Lower lobe of right lung (tissue), 2 donors: ENCODE measurements around the gene CD8B. TPM values are rescaled to one million over a fixed set of nuclear protein-coding genes. Genes with fewer than 3 reads are reported as not detected.
A peak's percentile ranks its signal among the peaks of the same experiment; 100 is the strongest.

ENCODE experiments used
- ATAC-seq, 2 donors: fragments of 200-7000 bp; cut with Tn5 transposase; one replicate each; pipeline ENCODE4 v1.9.1; 2020 to 2022; ENCODE audit warnings: mild to moderate bottlenecking in 2 of 2, moderate library complexity in 2 of 2
- DNase-seq: peaks from one replicate; pipeline ENCODE4 v3.0.0-alpha.2; 2020
- H3K27ac ChIP-seq: fragments of 200-600 bp; one replicate; pipeline ENCODE4 v1.8.0; 2022
- H3K27me3 ChIP-seq: fragments of 200-600 bp; one replicate; pipeline ENCODE4 v1.8.0; 2022; ENCODE audit warnings: low read depth
- H3K36me3 ChIP-seq: fragments of 200-600 bp; one replicate; pipeline ENCODE4 v1.8.0; 2022; ENCODE audit warnings: mild to moderate bottlenecking
- H3K4me1 ChIP-seq: fragments of 200-600 bp; one replicate; pipeline ENCODE4 v1.8.0; 2022
- H3K4me3 ChIP-seq: fragments of 200-600 bp; one replicate; pipeline ENCODE4 v1.8.0; 2022; ENCODE audit warnings: mild to moderate bottlenecking
- H3K9me3 ChIP-seq: fragments of 200-600 bp; one replicate; pipeline ENCODE4 v1.8.0; 2022
- intact Hi-C: fragments of 100-400 bp; cut with DNase I; formaldehyde crosslinking; loops from one replicate; pipeline ENCODE4 v1.11.0; 2022
- total RNA-seq: library from RNA; stranded (reverse); fragmentation: NEBNext Ultra II Directional; extraction: Animal tissue kit (Norgen Biotek cat#: 25700); gene quantifications from one replicate; pipeline ENCODE4 v1.2.1, GENCODE V29; 2021
- TF ChIP-seq, protein P1 (sequence below): fragments of 200-600 bp; IDR thresholded peaks from one replicate; pipeline ENCODE4 v1.8.0; 2022; ENCODE audit warnings: antibody characterized with exemption, mild to moderate bottlenecking
- donor health status: DM: no; HTN: yes; CAD: no; lungs with severe emphysema.

Gene CD8B
- total RNA-seq, 1 donor from 2014 or later, result 1.5 TPM

DNA sequence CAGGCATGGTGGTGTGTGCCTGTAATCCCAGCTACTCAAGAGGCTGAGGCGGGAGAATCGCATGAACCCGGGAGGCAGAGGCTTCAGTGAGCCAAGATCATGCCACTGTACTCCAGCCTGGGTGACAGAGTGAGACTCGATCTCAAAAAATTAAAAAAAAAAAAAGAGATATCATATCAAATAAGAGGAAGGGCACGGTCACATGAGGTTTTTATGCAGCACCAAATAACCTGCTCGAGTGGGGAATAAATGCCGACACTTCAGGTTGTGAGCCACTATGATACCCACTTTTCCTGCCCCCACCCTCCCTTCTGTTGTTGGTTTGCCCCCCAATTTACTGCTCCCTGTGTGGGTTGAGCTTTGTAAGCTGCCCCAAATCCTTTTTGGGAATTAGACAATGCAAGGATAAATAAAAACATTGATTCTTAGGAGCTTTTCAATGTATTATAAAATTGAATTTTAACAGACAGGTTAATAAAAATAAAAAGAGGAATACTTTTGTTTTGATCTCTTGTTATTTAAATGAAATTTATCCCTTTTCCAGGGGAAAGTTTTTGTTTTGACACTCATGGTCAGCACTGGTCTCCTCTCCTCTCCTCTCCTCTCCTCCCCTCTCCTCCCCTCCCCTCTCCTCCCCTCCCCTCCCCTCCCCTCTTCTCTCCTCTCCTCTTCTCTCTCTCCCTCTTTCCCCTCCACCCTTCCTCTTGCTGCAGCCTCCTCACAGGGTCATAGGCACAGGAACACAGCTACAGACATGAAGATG, 29.2 kb downstream of the CD8B start:
- Histone ChIP-seq H3K4me1 (no peaks in the 10 kb centered on the region), H3K27me3 (no peaks in the 10 kb centered on the region), H3K36me3 (no peaks in the 10 kb centered on the region), H3K4me3 (no peak overlapping the region), H3K9me3 (no peaks in the 10 kb centered on the region), H3K27ac (no peak overlapping the region)
- intact Hi-C loops, result no loop called here
- TF ChIP-seq, protein P1, sequence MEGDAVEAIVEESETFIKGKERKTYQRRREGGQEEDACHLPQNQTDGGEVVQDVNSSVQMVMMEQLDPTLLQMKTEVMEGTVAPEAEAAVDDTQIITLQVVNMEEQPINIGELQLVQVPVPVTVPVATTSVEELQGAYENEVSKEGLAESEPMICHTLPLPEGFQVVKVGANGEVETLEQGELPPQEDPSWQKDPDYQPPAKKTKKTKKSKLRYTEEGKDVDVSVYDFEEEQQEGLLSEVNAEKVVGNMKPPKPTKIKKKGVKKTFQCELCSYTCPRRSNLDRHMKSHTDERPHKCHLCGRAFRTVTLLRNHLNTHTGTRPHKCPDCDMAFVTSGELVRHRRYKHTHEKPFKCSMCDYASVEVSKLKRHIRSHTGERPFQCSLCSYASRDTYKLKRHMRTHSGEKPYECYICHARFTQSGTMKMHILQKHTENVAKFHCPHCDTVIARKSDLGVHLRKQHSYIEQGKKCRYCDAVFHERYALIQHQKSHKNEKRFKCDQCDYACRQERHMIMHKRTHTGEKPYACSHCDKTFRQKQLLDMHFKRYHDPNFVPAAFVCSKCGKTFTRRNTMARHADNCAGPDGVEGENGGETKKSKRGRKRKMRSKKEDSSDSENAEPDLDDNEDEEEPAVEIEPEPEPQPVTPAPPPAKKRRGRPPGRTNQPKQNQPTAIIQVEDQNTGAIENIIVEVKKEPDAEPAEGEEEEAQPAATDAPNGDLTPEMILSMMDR, result no peak
- DNase-seq (no peak), ATAC-seq (no peak)

DNA sequence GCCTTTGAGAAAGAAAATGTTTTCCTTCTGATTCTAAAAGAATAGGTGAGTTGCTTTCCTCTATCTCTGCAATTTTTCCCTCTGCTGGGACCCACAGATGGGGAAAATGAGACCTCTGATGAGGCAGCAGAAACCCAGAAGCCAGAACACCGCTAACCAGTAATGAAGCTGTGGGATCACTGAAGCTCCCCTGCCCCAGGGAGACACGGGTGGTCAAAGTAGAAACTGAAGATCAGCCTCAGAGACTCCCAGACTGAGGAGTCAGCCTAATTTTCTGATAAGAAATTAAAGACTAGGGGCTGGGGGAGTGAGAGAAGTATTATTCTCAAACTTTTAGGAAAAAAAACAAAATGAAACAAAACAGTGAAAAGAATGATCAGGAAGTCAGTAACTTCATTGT, 30.1 kb downstream of the CD8B start:
- DNase-seq, result no peak
- no peaks in the 10 kb centered on the region for H3K4me1 ChIP-seq
- H3K4me3 ChIP-seq, result no peak overlapping the region
- TF ChIP-seq, protein P1, result no peak
- intact Hi-C loops, result no loop called here
- H3K36me3 ChIP-seq, result no peaks in the 10 kb centered on the region
- no peak for ATAC-seq
- H3K27ac ChIP-seq, result no peak overlapping the region
- H3K27me3 ChIP-seq, result no peaks in the 10 kb centered on the region
- H3K9me3 ChIP-seq, result no peaks in the 10 kb centered on the region

DNA sequence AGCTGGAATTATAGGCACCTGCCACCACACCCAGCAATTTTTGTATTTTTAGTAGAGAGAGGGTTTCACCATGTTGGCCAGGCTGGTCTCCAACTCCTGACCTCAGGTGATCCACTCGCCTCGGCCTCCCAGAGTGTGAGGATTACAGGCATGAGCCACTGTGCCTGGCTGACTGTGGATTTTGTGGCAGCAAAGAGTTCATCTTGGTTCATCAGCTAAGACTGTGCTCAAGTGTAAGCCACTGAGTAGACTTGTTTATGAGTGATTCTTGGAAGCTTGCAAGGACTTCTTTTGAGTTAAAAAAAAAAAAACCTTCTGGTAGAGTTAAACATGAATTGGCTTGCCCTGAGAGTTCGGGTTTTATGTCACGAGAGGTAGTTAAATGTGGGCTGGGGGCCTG, 34.7 kb downstream of the CD8B start:
- ATAC-seq (no peak), DNase-seq (no peak)
- Histone ChIP-seq H3K4me1 (no peaks in the 10 kb centered on the region), H3K4me3 (no peak overlapping the region), H3K9me3 (peaks cover 8% of the 10 kb centered on the region), H3K27ac (no peak overlapping the region), H3K36me3 (no peaks in the 10 kb centered on the region), H3K27me3 (no peaks in the 10 kb centered on the region)
- intact Hi-C loops, result no loop called here
- TF ChIP-seq, protein P1, result no peak

DNA sequence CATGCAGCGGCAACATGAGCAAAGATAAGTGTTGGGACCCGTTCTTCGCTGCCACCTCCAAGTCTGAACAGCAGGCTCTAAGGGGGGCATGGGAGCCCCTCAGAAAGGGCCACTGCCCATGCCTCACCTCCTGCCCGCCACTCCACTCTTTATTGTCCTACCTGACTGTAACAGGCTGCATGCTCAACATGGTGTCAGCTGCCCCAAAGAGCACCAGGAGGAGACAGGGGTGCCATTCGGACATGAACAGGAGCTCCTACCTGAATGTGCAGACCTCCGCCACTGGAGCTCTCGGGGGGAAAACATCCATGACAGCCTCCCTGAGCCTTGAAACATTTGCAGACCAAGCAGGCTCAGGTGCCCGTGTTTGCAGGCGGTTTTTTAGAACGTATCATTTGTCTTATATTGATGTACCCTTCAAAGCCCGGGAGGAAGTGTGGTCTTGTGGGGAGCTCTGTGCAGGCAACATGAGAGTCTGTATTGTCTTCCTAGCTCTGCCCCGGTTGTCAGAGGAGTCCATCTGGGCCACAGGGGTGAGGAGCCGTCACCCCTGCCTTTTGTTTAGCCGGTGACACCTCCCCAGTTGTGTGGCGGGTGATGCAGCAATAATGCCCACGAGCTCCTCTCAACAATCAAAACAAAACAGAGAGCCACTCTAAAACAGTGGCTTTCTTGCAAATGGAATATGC, 35.8 kb downstream of the CD8B start:
- intact Hi-C loops, result no loop called here
- ATAC-seq (peak; percentile 54 to 60), DNase-seq (no peak)
- TF ChIP-seq, protein P1, result no peak
- Histone ChIP-seq H3K9me3 (peaks cover 9% of the 10 kb centered on the region), H3K4me1 (no peaks in the 10 kb centered on the region), H3K27me3 (no peaks in the 10 kb centered on the region), H3K27ac (no peak overlapping the region), H3K36me3 (no peaks in the 10 kb centered on the region), H3K4me3 (no peak overlapping the region)

DNA sequence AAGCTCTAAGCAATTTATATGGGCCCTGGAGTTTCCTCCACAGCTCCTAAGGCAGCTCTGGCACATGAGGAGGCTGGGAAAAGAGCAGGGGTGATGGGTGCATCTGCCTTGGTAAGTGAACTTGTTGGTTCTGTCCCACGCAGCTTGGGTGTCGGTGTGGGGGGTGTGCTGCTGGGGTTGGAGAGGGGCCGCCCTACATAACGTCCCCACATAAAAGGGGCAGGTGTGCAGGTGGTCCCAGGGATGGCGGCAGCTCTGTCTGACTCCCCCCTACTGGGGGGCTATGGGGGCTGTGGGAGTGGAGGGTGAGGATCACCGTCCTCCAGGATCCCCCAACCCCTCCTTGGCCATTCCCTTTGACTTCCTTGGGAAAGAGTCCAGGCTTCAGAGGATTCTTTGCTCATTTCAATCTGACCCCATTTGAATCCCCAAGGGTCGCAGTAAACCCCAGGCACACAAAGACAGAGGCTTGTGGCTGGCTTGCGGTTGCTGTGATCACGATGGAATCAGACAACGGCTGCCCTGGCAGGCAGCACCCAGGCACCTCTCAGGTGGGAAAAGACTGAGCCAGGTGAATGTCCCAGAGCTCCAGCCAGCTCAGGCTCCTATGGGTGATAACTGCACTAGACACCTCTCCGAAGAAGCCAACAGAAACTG, 36.5 kb downstream of the CD8B start:
- TF ChIP-seq, protein P1, result no peak
- no peaks in the 10 kb centered on the region for H3K36me3 ChIP-seq
- peaks cover 9% of the 10 kb centered on the region for H3K9me3 ChIP-seq
- H3K27me3 ChIP-seq, result no peaks in the 10 kb centered on the region
- no peaks in the 10 kb centered on the region for H3K4me1 ChIP-seq
- no peak overlapping the region for H3K27ac ChIP-seq
- ATAC-seq (peak; percentile 11 to 27), DNase-seq (no peak)
- intact Hi-C loops, result no loop called here
- no peak overlapping the region for H3K4me3 ChIP-seq
